ENCODE measurements around the gene SDK1.

The SDK1 gene

GRCh38 chr7:4182605-4183300 is 881.7 kb downstream of the SDK1 start:
- Mint-ChIP-seq H3K27ac (no peak overlapping the region), H3K36me3 (ENCODE audit: low read depth) (no peaks in the 10 kb centered on the region), H3K4me3 (no peak overlapping the region), H3K9me3 (no peaks in the 10 kb centered on the region), H3K4me1 (no peaks in the 10 kb centered on the region), H3K27me3 (no peaks in the 10 kb centered on the region)
- DNase-seq (no peak), ATAC-seq (no peak)

- Mint-ChIP-seq H3K27ac (no peak overlapping the region), H3K9me3 (no peaks in the 10 kb centered on the region), H3K36me3 (ENCODE audit: low read depth) (no peaks in the 10 kb centered on the region), H3K4me3 (no peak overlapping the region), H3K4me1 (no peaks in the 10 kb centered on the region), H3K27me3 (no peaks in the 10 kb centered on the region)
- DNase-seq (no peak), ATAC-seq (no peak)
These were observed 883.6 kb downstream of the SDK1 start for GRCh38 chr7:4184653-4185052.

GRCh38 chr7:4185136-4185535 is 884.1 kb downstream of the SDK1 start:
- no peaks in the 10 kb centered on the region for H3K4me1 Mint-ChIP-seq
- DNase-seq (no peak), ATAC-seq (no peak)
- no peak overlapping the region for H3K27ac Mint-ChIP-seq
- no peaks in the 10 kb centered on the region for H3K9me3 Mint-ChIP-seq
- H3K36me3 Mint-ChIP-seq (ENCODE audit: low read depth) = no peaks in the 10 kb centered on the region
- H3K4me3 Mint-ChIP-seq = no peak overlapping the region
- H3K27me3 Mint-ChIP-seq = no peaks in the 10 kb centered on the region

- no peak overlapping the region for H3K4me3 Mint-ChIP-seq
- no peaks in the 10 kb centered on the region for H3K27me3 Mint-ChIP-seq
- no peak overlapping the region for H3K27ac Mint-ChIP-seq
- no peak for DNase-seq
- no peaks in the 10 kb centered on the region for H3K9me3 Mint-ChIP-seq
- no peak for ATAC-seq
- no peaks in the 10 kb centered on the region for H3K4me1 Mint-ChIP-seq
- no peaks in the 10 kb centered on the region for H3K36me3 Mint-ChIP-seq (ENCODE audit: low read depth)
These were observed 884.9 kb downstream of the SDK1 start for GRCh38 chr7:4185721-4186512.

- Mint-ChIP-seq H3K27ac (no peak overlapping the region), H3K27me3 (no peaks in the 10 kb centered on the region), H3K4me3 (no peak overlapping the region), H3K9me3 (no peaks in the 10 kb centered on the region), H3K4me1 (no peaks in the 10 kb centered on the region), H3K36me3 (ENCODE audit: low read depth) (no peaks in the 10 kb centered on the region)
- ATAC-seq (no peak), DNase-seq (no peak)
These were observed 885.4 kb downstream of the SDK1 start for GRCh38 chr7:4186513-4186780.

- Mint-ChIP-seq H3K27ac (no peak overlapping the region), H3K9me3 (no peaks in the 10 kb centered on the region), H3K4me1 (no peaks in the 10 kb centered on the region), H3K27me3 (no peaks in the 10 kb centered on the region), H3K36me3 (ENCODE audit: low read depth) (no peaks in the 10 kb centered on the region), H3K4me3 (no peak overlapping the region)
- no peak for DNase-seq
- no peak for ATAC-seq
These were observed 887.6 kb downstream of the SDK1 start for GRCh38 chr7:4188651-4189050.

- Mint-ChIP-seq H3K27me3 (no peaks in the 10 kb centered on the region), H3K27ac (no peak overlapping the region), H3K36me3 (ENCODE audit: low read depth) (no peaks in the 10 kb centered on the region), H3K4me3 (no peak overlapping the region), H3K9me3 (no peaks in the 10 kb centered on the region), H3K4me1 (no peaks in the 10 kb centered on the region)
- no peak for ATAC-seq
- no peak for DNase-seq
These were observed 888.1 kb downstream of the SDK1 start for GRCh38 chr7:4189131-4189570.

GRCh38 chr7:4190010-4190981 is 889.2 kb downstream of the SDK1 start:
- H3K9me3 Mint-ChIP-seq = no peaks in the 10 kb centered on the region
- H3K4me3 Mint-ChIP-seq = no peak overlapping the region
- DNase-seq = no peak
- H3K36me3 Mint-ChIP-seq (ENCODE audit: low read depth) = no peaks in the 10 kb centered on the region
- no peaks in the 10 kb centered on the region for H3K27me3 Mint-ChIP-seq
- no peak for ATAC-seq
- H3K27ac Mint-ChIP-seq = no peak overlapping the region
- H3K4me1 Mint-ChIP-seq = no peaks in the 10 kb centered on the region

GRCh38 chr7:4191046-4191445 is 890.0 kb downstream of the SDK1 start:
- H3K4me3 Mint-ChIP-seq = no peak overlapping the region
- ATAC-seq (no peak), DNase-seq (no peak)
- H3K36me3 Mint-ChIP-seq (ENCODE audit: low read depth) = no peaks in the 10 kb centered on the region
- no peaks in the 10 kb centered on the region for H3K27me3 Mint-ChIP-seq
- no peak overlapping the region for H3K27ac Mint-ChIP-seq
- H3K4me1 Mint-ChIP-seq = no peaks in the 10 kb centered on the region
- no peaks in the 10 kb centered on the region for H3K9me3 Mint-ChIP-seq

- Mint-ChIP-seq H3K4me3 (no peak overlapping the region), H3K9me3 (no peaks in the 10 kb centered on the region), H3K27ac (no peak overlapping the region), H3K27me3 (no peaks in the 10 kb centered on the region), H3K4me1 (no peaks in the 10 kb centered on the region), H3K36me3 (ENCODE audit: low read depth) (no peaks in the 10 kb centered on the region)
- ATAC-seq = no peak
- DNase-seq = no peak
These were observed 890.5 kb downstream of the SDK1 start for GRCh38 chr7:4191525-4191924.

- DNase-seq (no peak), ATAC-seq (no peak)
- no peaks in the 10 kb centered on the region for H3K4me1 Mint-ChIP-seq
- no peaks in the 10 kb centered on the region for H3K9me3 Mint-ChIP-seq
- no peak overlapping the region for H3K4me3 Mint-ChIP-seq
- H3K27ac Mint-ChIP-seq = no peak overlapping the region
- H3K27me3 Mint-ChIP-seq = no peaks in the 10 kb centered on the region
- no peaks in the 10 kb centered on the region for H3K36me3 Mint-ChIP-seq (ENCODE audit: low read depth)
These were observed 894.6 kb downstream of the SDK1 start for GRCh38 chr7:4195660-4196059.

GRCh38 chr7:4196121-4196819 is 895.2 kb downstream of the SDK1 start:
- Mint-ChIP-seq H3K4me3 (no peak overlapping the region), H3K36me3 (ENCODE audit: low read depth) (no peaks in the 10 kb centered on the region), H3K27me3 (no peaks in the 10 kb centered on the region), H3K9me3 (no peaks in the 10 kb centered on the region), H3K4me1 (no peaks in the 10 kb centered on the region), H3K27ac (no peak overlapping the region)
- DNase-seq = no peak
- ATAC-seq = no peak

- DNase-seq = no peak
- no peaks in the 10 kb centered on the region for H3K27me3 Mint-ChIP-seq
- no peaks in the 10 kb centered on the region for H3K4me1 Mint-ChIP-seq
- no peak overlapping the region for H3K4me3 Mint-ChIP-seq
- H3K36me3 Mint-ChIP-seq (ENCODE audit: low read depth) = no peaks in the 10 kb centered on the region
- no peak for ATAC-seq
- H3K9me3 Mint-ChIP-seq = no peaks in the 10 kb centered on the region
- H3K27ac Mint-ChIP-seq = no peak overlapping the region
These were observed 897.2 kb downstream of the SDK1 start for GRCh38 chr7:4198301-4198700.

GRCh38 chr7:4200546-4201094 is 899.6 kb downstream of the SDK1 start:
- Mint-ChIP-seq H3K27ac (no peak overlapping the region), H3K4me1 (peaks cover 10% of the 10 kb centered on the region), H3K9me3 (no peaks in the 10 kb centered on the region), H3K36me3 (ENCODE audit: low read depth) (no peaks in the 10 kb centered on the region), H3K4me3 (no peak overlapping the region), H3K27me3 (peaks cover 2% of the 10 kb centered on the region)
- DNase-seq (no peak), ATAC-seq (no peak)
